Nephron (organoid): ENCODE measurements around the gene ETFRF1.

Experiments used
- H3K27ac Mint-ChIP-seq, 3 experiments: 2 replicates each; pipeline ENCODE4 v1.8.0; 2020; ENCODE audit warnings: mixed read lengths in 3 of 3, mild to moderate bottlenecking in 2 of 3, moderate library complexity in 1 of 3
- H3K27me3 Mint-ChIP-seq: 2 replicates; pipeline ENCODE4 v1.8.0; 2021; ENCODE audit warnings: low read depth, mild to moderate bottlenecking, moderate library complexity, mixed read lengths
- H3K36me3 Mint-ChIP-seq: 2 replicates; pipeline ENCODE4 v1.8.0; 2020; ENCODE audit warnings: low read depth, mixed read lengths
- H3K4me1 Mint-ChIP-seq: 2 replicates; pipeline ENCODE4 v1.8.0; 2020; ENCODE audit warnings: mixed read lengths
- H3K4me3 Mint-ChIP-seq, 3 experiments: 2 replicates each; pipeline ENCODE4 v1.8.0; 2020; ENCODE audit warnings: mild to moderate bottlenecking in 3 of 3, mixed read lengths in 3 of 3, moderate library complexity in 2 of 3
- H3K9me3 Mint-ChIP-seq: 2 replicates; pipeline ENCODE4 v1.8.0; 2020; ENCODE audit warnings: mixed read lengths
- TF ChIP-seq, protein P1 (sequence below), 3 experiments: fragments of 200-600 bp; sonication (generic); IDR thresholded peaks; one replicate each; pipeline ENCODE4 v1.5.0; 2021; ENCODE audit warnings: antibody characterized with exemption in 3 of 3; ENCODE audit not compliant: unreplicated experiment in 3 of 3

ETFRF1 gene

DNA sequence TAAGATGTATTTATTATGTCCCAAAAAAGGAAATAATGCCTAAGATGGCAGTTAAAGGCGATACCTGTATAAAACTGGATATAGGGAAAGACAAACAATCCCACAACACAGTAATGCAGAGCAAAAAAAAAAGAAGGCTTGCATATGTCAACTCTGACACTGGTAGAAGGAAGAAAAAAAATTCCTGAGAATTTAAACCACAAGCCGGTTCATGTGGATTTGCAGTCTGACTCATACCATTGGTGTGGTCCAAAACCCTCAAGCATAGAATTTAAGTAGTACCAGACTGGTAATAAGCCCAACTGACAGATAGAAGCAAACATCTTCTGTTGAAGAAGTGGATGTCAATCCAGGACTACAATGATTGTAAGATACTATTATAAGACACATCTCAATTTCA is 7.3 kb upstream of the ETFRF1 start:
- Mint-ChIP-seq H3K36me3 (no peaks in the 10 kb centered on the region), H3K9me3 (no peaks in the 10 kb centered on the region), H3K4me1 (peaks cover 4% of the 10 kb centered on the region), H3K27me3 (no peaks in the 10 kb centered on the region), H3K4me3 (no peak overlapping the region), H3K27ac (no peak overlapping the region)
- TF ChIP-seq, protein P1, sequence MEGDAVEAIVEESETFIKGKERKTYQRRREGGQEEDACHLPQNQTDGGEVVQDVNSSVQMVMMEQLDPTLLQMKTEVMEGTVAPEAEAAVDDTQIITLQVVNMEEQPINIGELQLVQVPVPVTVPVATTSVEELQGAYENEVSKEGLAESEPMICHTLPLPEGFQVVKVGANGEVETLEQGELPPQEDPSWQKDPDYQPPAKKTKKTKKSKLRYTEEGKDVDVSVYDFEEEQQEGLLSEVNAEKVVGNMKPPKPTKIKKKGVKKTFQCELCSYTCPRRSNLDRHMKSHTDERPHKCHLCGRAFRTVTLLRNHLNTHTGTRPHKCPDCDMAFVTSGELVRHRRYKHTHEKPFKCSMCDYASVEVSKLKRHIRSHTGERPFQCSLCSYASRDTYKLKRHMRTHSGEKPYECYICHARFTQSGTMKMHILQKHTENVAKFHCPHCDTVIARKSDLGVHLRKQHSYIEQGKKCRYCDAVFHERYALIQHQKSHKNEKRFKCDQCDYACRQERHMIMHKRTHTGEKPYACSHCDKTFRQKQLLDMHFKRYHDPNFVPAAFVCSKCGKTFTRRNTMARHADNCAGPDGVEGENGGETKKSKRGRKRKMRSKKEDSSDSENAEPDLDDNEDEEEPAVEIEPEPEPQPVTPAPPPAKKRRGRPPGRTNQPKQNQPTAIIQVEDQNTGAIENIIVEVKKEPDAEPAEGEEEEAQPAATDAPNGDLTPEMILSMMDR (IDR thresholded peaks at IDR 0.05; ENCODE audit: unreplicated experiment in 3 of 3) = no peak

DNA sequence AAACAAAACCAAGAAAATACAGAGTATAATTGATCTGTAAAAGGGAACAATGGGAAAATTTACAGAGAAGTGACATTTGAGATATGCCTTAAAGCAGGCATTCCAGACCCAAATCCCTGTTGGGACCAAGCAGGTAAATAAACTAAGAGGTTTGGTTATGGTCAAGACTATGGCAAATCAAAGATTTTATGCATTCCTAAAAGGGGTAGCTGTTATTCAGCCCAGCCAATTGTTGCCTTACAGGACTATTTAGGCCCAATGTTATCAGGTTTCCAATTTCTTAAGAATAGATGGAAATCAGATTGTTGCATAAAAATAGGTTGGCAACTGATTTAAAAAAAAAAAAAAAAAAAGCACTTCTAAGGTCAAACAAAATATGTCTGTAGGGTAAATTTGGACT is 5.4 kb upstream of the ETFRF1 start:
- H3K4me1 Mint-ChIP-seq = peaks cover 4% of the 10 kb centered on the region
- no peaks in the 10 kb centered on the region for H3K36me3 Mint-ChIP-seq
- H3K27ac Mint-ChIP-seq = no peak overlapping the region
- no peaks in the 10 kb centered on the region for H3K9me3 Mint-ChIP-seq
- TF ChIP-seq, protein P1 (IDR thresholded peaks at IDR 0.05; ENCODE audit: unreplicated experiment in 3 of 3) = no peak
- H3K27me3 Mint-ChIP-seq = no peaks in the 10 kb centered on the region
- no peak overlapping the region for H3K4me3 Mint-ChIP-seq

DNA sequence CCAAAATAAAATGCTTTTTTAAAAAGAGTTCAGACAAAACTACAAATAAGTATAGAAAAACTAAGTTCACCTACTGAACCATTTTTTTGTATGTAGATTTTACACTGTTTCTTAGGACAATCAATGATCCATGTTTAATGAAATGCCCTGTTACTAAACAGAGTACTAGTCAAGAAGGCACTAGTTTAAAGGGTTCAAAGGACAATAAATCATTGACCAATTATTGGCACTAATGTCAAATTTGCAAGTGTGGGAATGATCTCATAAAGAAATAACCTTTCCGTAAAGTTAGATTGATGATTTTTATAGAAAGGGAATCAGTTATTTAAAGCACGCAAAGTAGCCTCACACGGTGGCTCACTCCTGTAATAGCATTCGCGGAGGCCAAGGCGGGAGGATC is 4.2 kb upstream of the ETFRF1 start:
- no peaks in the 10 kb centered on the region for H3K27me3 Mint-ChIP-seq
- peaks cover 15% of the 10 kb centered on the region for H3K4me1 Mint-ChIP-seq
- no peaks in the 10 kb centered on the region for H3K36me3 Mint-ChIP-seq
- peak overlapping the region in 1 of 3 experiments; percentile 12 for H3K4me3 Mint-ChIP-seq
- H3K27ac Mint-ChIP-seq = no peak overlapping the region
- no peaks in the 10 kb centered on the region for H3K9me3 Mint-ChIP-seq
- TF ChIP-seq, protein P1 (IDR thresholded peaks at IDR 0.05; ENCODE audit: unreplicated experiment in 3 of 3) = no peak

DNA sequence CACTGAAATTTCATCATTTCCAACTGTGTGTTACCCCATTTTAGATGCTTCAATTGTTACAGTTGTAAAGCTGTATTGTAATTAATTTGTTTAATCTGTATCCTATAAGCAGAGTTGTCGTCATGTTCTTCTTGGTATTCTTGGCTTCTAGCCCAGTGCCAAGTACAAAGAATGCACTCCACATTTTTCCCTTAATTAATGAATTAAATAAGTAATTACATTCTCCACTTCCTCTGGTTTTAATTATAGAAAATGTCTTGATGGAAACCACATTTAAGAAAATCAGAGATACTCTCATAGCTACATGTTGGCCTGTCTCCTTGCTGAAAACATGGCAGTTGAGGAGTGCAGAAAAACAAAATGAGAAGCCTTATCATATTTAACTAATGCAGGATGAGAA is 823 bp upstream of the ETFRF1 start:
- Mint-ChIP-seq H3K27ac (peak overlapping the region; percentile 97 to 99 (median 99)), H3K4me1 (peaks cover 20% of the 10 kb centered on the region), H3K9me3 (no peaks in the 10 kb centered on the region), H3K4me3 (peak overlapping the region; percentile 96 to 98 (median 97)), H3K27me3 (no peaks in the 10 kb centered on the region), H3K36me3 (no peaks in the 10 kb centered on the region)
- TF ChIP-seq, protein P1 (IDR thresholded peaks at IDR 0.05; ENCODE audit: unreplicated experiment in 3 of 3) = no peak

DNA sequence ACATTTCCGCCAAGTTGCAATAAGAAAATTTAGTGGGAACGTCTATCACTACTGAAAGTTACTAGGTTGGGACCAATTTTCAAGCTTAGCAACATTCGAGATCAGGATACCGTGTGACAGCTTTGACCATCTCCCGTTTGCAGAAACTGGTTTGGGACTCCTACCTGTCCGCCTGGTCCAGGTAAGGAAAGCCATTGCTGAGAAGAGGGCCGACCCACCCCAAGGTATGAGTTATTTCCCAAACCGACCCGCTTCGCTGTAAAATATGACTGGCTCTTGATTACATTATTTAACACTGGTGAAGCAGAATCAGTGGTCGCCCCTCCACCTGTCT is 348 bp upstream of the ETFRF1 start:
- Mint-ChIP-seq H3K4me3 (peak overlapping the region; percentile 96 to 98 (median 97)), H3K27me3 (no peaks in the 10 kb centered on the region), H3K27ac (peak overlapping the region; percentile 97 to 99 (median 99)), H3K4me1 (peaks cover 20% of the 10 kb centered on the region), H3K9me3 (no peaks in the 10 kb centered on the region), H3K36me3 (no peaks in the 10 kb centered on the region)
- TF ChIP-seq, protein P1 (IDR thresholded peaks at IDR 0.05; ENCODE audit: unreplicated experiment in 3 of 3) = no peak

DNA sequence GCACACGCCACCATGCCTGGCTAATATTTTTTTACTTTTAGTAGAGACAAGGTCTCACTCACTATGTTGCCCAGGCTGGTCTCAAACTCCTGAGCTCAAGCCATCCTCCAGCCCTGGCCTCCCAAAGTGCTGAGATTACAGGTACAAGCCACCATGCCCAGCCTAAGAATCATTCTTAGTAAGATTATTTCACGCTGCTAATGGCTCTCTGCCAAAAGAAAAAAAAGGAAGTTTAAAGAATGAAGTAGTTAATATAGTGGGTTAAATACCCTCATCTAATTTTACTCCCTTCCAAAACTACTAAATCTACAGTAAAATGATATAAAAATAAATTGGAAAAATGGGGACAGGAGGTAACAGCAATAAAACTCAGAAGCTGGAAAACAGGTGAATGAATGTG is 2.6 kb downstream of the ETFRF1 start:
- H3K4me3 Mint-ChIP-seq = peak overlapping the region in 1 of 3 experiments; percentile 36
- H3K36me3 Mint-ChIP-seq = peaks cover 4% of the 10 kb centered on the region
- no peak overlapping the region for H3K27ac Mint-ChIP-seq
- TF ChIP-seq, protein P1 (IDR thresholded peaks at IDR 0.05; ENCODE audit: unreplicated experiment in 3 of 3) = no peak
- H3K4me1 Mint-ChIP-seq = peaks cover 20% of the 10 kb centered on the region
- H3K9me3 Mint-ChIP-seq = no peaks in the 10 kb centered on the region
- no peaks in the 10 kb centered on the region for H3K27me3 Mint-ChIP-seq
